Activated CD4-positive, alpha-beta T cell treated with anti-CD3 and anti-CD28 coated beads, Interleukin-2, amount 10 ng/mL, durations not matched to agents 7 days and 5 days (primary cell): Measurements from ENCODE around the gene EEA1. TPM values are rescaled to one million over a fixed set of nuclear protein-coding genes. Genes with fewer than 3 reads are reported as not detected.
A peak's percentile ranks its signal among the peaks of the same experiment; 100 is the strongest.

Experiments used
- CTCF ChIA-PET: fragments of 350-600 bp; sonication (Branson Sonifier 250); formaldehyde crosslinking; loops from one replicate; lab custom pipeline; 2021; ENCODE audit warnings: antibody characterized with exemption; lab: Charles Lee
- POLR2A ChIA-PET: fragments of 350-600 bp; sonication (Branson Sonifier 250); formaldehyde crosslinking; loops from one replicate; lab custom pipeline; 2021; ENCODE audit warnings: antibody characterized with exemption; lab: Charles Lee
- DNase-seq: peaks from one replicate; pipeline ENCODE4 v3.0.0-alpha.2; 2020
- H3K27ac Mint-ChIP-seq: one replicate; pipeline ENCODE4 v1.8.0; 2021; ENCODE audit warnings: mild to moderate bottlenecking, moderate library complexity, mixed read lengths
- H3K27me3 Mint-ChIP-seq: one replicate; pipeline ENCODE4 v1.8.0; 2021; ENCODE audit warnings: mixed read lengths
- H3K36me3 Mint-ChIP-seq: one replicate; pipeline ENCODE4 v1.8.0; 2021; ENCODE audit warnings: low read depth, mixed read lengths
- H3K4me1 Mint-ChIP-seq: one replicate; pipeline ENCODE4 v1.8.0; 2021; ENCODE audit warnings: mixed read lengths
- H3K4me3 Mint-ChIP-seq: one replicate; pipeline ENCODE4 v1.8.0; 2021; ENCODE audit warnings: mild to moderate bottlenecking, moderate library complexity, mixed read lengths
- H3K9me3 Mint-ChIP-seq: one replicate; pipeline ENCODE4 v1.8.0; 2021; ENCODE audit warnings: mixed read lengths
- total RNA-seq, 2 experiments: library from RNA; stranded (reverse); gene quantifications; one replicate each; pipeline ENCODE4 v1.2.3, GENCODE V29; 2021

Gene EEA1
- total RNA-seq, 2 experiments from 2014 or later = 17.8 to 18.0 TPM

DNA sequence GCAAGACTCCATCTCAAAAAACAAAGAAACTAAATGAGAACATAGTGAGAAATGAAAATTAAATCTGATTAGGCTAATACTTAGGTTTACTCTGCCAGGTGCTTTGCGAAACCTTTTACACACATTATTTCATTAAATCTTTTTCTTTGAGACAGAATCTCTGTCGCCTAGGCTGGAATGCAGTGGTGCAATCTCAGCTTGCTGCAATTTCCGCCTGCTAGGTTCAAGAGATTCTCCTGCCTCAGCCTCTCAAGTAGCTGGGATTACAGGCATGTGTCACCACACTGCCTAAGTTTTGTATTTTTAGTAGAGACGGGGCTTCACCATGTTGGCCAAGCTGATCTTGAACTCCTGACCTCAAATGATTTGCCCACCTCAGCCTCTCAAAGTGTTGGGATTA, 21.9 kb upstream of the EEA1 start:
- H3K27ac Mint-ChIP-seq = no peak overlapping the region
- H3K4me1 Mint-ChIP-seq = no peaks in the 10 kb centered on the region
- ChIA-PET CTCF (interaction anchor here (0.6 kb wide), 1 partner anchor 107 kb away, joined by 5 read pairs; no protein-coding TSS in a partner anchor), POLR2A (no interaction called here)
- no peaks in the 10 kb centered on the region for H3K27me3 Mint-ChIP-seq
- peaks cover 10% of the 10 kb centered on the region for H3K9me3 Mint-ChIP-seq
- no peaks in the 10 kb centered on the region for H3K36me3 Mint-ChIP-seq
- no peak for DNase-seq
- no peak overlapping the region for H3K4me3 Mint-ChIP-seq

DNA sequence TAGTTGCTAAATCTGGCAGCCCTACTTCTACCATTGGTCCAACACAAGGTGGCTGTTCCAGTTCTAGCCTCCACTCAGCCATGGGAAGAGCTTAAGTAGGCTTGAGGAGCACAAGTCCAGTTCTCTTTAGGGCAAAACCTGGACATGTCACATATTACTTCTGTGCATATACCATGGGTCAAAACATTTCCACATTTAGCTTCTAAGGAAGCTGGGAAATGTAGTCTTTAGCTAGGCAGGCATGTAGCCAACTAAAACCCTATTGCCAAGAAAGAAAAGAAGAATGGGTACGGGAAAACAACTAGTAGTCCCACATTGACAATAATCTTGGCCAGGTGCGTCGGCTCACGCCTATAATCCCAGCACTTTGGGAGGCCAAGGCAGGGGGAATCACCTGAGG, 20.9 kb upstream of the EEA1 start:
- H3K27me3 Mint-ChIP-seq = no peaks in the 10 kb centered on the region
- ChIA-PET CTCF (no interaction called here), POLR2A (no interaction called here)
- H3K36me3 Mint-ChIP-seq = no peaks in the 10 kb centered on the region
- no peak overlapping the region for H3K27ac Mint-ChIP-seq
- DNase-seq = no peak
- peaks cover 10% of the 10 kb centered on the region for H3K9me3 Mint-ChIP-seq
- no peak overlapping the region for H3K4me3 Mint-ChIP-seq
- no peaks in the 10 kb centered on the region for H3K4me1 Mint-ChIP-seq

DNA sequence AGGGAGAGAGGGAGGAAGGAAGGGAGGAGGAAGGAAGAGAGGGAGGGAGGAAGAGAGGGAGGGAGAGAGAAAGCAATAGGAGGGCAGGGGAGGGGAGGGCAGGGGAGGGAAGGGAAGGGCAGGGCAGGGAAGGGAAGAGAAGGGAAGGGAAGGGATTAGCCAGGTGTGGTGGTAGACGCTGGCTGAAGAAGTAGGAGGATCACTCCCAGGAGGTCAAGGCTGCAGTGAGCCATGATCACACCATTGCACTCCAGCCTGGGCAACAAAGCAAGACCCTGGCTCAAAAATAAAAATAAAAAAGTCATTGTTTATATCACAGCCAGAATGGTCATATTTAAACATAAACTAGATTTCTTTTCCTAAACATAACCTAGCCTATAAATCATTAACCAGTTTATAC, 20.4 kb upstream of the EEA1 start:
- Mint-ChIP-seq H3K27ac (no peak overlapping the region), H3K36me3 (no peaks in the 10 kb centered on the region), H3K4me1 (no peaks in the 10 kb centered on the region), H3K27me3 (no peaks in the 10 kb centered on the region), H3K9me3 (peaks cover 8% of the 10 kb centered on the region), H3K4me3 (no peak overlapping the region)
- POLR2A ChIA-PET = no interaction called here
- no peak for DNase-seq
- CTCF ChIA-PET = no interaction called here

DNA sequence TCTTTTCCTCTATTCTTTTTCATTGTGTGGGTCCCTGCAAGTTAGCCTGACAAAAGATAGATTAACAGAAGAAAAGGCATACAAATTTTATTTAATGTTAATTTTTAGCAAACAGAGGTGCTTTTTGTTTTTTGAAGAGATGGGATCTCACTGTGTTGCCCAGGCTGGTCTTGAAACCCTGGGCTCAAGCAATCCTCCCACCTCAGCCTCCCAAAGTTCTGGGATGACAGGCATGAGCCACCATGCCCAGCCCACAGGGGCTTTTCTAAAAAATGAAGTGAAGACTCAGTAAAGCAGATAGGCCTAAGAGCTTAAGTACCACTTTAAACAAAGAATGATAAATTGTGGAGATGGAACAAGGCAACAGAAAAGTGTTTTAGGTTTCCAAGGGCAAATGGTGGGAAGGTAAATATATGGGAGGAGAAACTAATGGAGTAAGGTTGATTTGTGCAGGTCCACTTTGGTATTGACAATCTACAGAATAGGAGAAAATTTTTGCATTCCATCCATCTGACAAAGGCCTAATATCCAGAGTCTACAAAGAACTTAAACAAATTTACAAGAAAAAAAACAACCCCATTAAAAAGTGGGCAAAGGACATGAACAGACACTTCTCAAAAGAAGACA, 18.6 kb upstream of the EEA1 start:
- DNase-seq = no peak
- Mint-ChIP-seq H3K4me1 (no peaks in the 10 kb centered on the region), H3K27ac (no peak overlapping the region), H3K36me3 (no peaks in the 10 kb centered on the region), H3K4me3 (no peak overlapping the region), H3K9me3 (no peaks in the 10 kb centered on the region), H3K27me3 (no peaks in the 10 kb centered on the region)
- ChIA-PET POLR2A (no interaction called here), CTCF (no interaction called here)

DNA sequence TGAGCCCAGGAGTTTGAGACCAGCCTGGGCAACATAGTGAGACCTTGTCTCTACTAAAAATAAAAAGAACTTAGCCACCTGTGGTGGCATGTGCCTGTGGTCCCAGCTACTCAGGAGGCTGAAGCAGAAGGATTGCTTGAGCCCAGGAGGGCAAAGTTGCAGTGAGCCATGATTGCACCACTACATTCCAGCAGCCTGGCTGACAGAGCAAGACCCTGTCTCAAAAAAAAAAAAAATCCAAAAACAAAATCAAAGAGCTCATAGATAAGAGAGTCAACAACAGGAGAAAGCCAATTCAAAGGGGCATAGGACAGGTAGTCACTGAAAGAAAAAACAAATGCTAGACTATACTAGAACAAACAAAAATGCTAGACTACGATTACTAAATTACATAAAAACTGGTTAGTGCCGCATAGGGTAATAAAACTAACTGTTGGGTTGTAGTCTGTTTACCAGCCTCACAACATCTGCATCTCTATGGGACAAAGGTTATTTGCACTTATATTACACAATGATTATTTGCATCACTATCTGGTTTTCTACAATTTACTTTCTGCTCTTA, 16.6 kb upstream of the EEA1 start:
- H3K36me3 Mint-ChIP-seq = no peaks in the 10 kb centered on the region
- H3K9me3 Mint-ChIP-seq = no peaks in the 10 kb centered on the region
- no peak for DNase-seq
- H3K4me3 Mint-ChIP-seq = no peak overlapping the region
- CTCF ChIA-PET = interaction anchor here (0.6 to 1.1 kb wide), 3 partner anchors 8 to 115 kb away, joined by 4 read pairs; no protein-coding TSS in a partner anchor
- POLR2A ChIA-PET = no interaction called here
- no peak overlapping the region for H3K27ac Mint-ChIP-seq
- H3K27me3 Mint-ChIP-seq = no peaks in the 10 kb centered on the region
- no peaks in the 10 kb centered on the region for H3K4me1 Mint-ChIP-seq

DNA sequence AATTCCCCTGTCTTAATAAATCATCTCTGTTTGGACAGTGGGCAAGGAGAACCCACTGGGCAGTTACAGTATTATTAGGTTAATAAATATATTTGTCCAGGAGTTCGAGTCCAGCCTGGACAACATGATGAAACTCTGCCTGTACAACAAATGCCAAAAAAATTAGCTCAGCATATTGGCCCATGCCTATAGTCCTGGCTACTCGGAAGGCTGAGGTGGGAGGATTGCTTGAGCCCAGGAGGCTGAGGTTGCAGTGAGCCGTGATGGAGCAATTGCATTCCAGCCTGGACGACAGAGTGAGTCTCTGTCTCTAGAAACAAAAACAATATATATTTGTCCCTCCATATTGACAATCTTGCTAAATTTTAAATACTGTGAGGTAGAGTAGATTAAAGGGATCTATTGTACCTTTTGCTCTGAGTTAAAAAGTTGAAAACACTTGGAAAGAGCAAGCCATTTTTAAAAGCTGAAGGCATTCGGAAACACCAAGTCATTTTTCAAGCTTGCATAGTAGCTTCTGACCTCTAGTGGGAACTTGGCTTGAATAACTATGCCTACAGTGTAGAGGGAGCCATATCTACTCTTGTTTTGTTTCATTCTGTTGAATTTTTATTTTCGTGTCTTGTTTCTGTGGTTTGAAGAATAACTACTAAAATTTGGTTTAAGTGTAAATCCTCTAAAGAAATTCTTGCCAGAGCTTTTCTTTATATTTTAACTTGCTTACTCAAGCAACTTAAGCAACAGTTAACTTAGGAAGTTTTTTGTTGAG, 14.6 kb upstream of the EEA1 start:
- POLR2A ChIA-PET = no interaction called here
- Mint-ChIP-seq H3K9me3 (no peaks in the 10 kb centered on the region), H3K4me3 (no peak overlapping the region), H3K27me3 (no peaks in the 10 kb centered on the region), H3K4me1 (no peaks in the 10 kb centered on the region), H3K36me3 (no peaks in the 10 kb centered on the region), H3K27ac (no peak overlapping the region)
- CTCF ChIA-PET = interaction anchor here (0.6 kb wide), 2 partner anchors 67 to 1494 kb away, joined by 4 to 7 read pairs; no protein-coding TSS in a partner anchor
- DNase-seq = no peak

DNA sequence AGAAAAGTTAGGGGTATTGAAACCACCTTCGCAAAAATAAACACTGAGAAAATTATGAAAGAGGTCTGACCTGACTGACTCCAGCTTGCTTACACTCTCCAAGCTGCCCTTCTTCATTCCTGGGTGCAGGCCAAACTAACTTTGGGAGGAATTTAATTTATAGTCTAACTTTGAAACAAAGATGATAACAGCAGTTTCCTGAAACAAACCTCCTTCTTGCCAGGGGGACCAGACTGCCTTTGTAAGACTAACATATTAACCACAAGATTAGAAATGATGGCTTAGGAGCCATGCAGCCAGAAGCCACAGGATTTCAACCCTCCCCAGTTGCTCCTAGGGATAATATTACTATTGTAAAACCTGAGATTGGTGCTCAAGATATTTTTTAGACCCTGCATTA, 13.8 kb upstream of the EEA1 start:
- ChIA-PET CTCF (interaction anchor here (0.6 kb wide), 1 partner anchor 1494 kb away, joined by 7 read pairs; no protein-coding TSS in a partner anchor), POLR2A (no interaction called here)
- H3K27ac Mint-ChIP-seq = no peak overlapping the region
- DNase-seq = no peak
- H3K4me3 Mint-ChIP-seq = no peak overlapping the region
- H3K4me1 Mint-ChIP-seq = no peaks in the 10 kb centered on the region
- H3K27me3 Mint-ChIP-seq = no peaks in the 10 kb centered on the region
- H3K36me3 Mint-ChIP-seq = no peaks in the 10 kb centered on the region
- no peaks in the 10 kb centered on the region for H3K9me3 Mint-ChIP-seq

DNA sequence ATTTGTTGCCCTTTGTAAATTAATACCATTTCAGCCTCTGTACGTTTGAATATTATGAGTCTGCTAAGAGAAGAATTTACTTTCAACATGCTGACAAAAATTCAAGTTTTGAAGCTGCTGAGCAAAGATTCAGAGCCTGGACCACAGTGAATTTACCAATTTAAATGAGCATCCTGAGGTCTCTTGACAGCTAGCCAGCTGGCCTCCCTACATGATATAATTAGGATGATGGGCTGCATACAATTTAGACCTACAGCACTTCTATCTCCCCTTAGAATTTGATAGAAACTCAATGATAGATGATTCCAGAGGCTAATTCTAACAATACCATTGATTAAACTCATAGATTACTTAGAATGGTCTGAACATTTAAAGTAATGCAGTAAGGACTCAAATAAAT, 10.0 kb upstream of the EEA1 start:
- POLR2A ChIA-PET = no interaction called here
- Mint-ChIP-seq H3K27me3 (no peaks in the 10 kb centered on the region), H3K36me3 (no peaks in the 10 kb centered on the region), H3K4me1 (no peaks in the 10 kb centered on the region), H3K4me3 (no peak overlapping the region), H3K9me3 (no peaks in the 10 kb centered on the region), H3K27ac (no peak overlapping the region)
- CTCF ChIA-PET = no interaction called here
- no peak for DNase-seq

DNA sequence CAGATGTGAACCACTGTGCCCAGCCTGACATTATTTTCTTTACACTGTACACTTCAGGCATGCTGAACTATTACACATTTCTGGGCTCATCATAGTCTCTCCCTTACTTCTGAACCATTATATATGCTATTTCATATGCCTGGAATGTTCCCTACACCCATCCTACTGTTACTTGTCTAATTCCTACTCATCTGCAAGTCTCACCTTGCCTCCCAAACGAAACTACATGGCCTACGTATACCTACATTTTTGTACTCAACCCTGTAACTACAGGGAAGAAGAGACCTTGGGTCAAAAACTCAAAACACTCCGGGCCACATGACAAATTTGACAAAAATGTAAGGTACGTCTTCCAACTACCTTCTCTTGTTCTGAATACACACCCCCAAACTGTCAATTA, 9.5 kb upstream of the EEA1 start:
- Mint-ChIP-seq H3K9me3 (no peaks in the 10 kb centered on the region), H3K27me3 (no peaks in the 10 kb centered on the region), H3K36me3 (no peaks in the 10 kb centered on the region), H3K4me3 (no peak overlapping the region), H3K27ac (no peak overlapping the region), H3K4me1 (no peaks in the 10 kb centered on the region)
- no peak for DNase-seq
- CTCF ChIA-PET = no interaction called here
- POLR2A ChIA-PET = no interaction called here

DNA sequence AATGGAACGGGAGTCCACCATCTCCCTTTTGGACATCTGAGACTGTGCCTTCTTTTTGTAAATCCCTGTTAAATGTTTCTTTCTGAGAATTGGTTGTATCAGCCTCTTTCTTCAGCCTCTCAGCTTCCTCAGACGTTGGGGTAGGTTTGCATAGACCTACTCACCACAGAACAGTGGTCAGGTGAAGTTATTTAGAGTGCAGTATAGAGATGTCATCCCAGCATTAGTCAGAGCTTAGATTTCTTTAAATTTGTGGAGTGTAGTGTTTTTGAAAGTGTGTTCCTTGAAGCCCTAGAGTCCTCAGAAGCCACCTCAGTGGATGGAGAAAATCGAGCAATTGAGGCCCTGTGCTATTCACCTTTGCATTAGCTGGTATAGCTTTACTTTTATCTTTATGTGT, 8.9 kb upstream of the EEA1 start:
- ChIA-PET CTCF (no interaction called here), POLR2A (no interaction called here)
- Mint-ChIP-seq H3K27ac (no peak overlapping the region), H3K36me3 (no peaks in the 10 kb centered on the region), H3K27me3 (no peaks in the 10 kb centered on the region), H3K4me1 (no peaks in the 10 kb centered on the region), H3K4me3 (no peak overlapping the region), H3K9me3 (no peaks in the 10 kb centered on the region)
- no peak for DNase-seq

DNA sequence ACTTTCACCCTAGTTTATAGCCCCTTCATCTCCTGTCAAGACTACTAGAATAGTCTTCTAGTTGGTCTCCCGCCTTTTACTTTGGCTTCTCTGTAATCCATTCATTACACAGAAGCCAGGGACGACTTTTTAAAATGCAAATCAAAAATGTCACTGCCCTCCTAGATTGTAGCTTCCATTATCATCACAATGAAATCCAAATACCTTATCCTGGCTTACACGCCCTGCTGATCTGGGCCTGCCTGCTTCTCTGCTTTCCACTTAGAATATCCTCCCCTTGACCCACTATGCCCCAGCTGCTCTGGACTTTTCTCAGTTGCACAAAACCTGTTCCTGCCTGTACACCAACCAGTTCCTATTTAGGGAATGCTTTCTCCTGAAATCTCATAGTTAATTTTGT, 4.5 kb upstream of the EEA1 start:
- H3K4me3 Mint-ChIP-seq = no peak overlapping the region
- H3K36me3 Mint-ChIP-seq = no peaks in the 10 kb centered on the region
- H3K9me3 Mint-ChIP-seq = no peaks in the 10 kb centered on the region
- DNase-seq = no peak
- peaks cover 7% of the 10 kb centered on the region for H3K4me1 Mint-ChIP-seq
- no peak overlapping the region for H3K27ac Mint-ChIP-seq
- POLR2A ChIA-PET = no interaction called here
- H3K27me3 Mint-ChIP-seq = no peaks in the 10 kb centered on the region
- CTCF ChIA-PET = no interaction called here

DNA sequence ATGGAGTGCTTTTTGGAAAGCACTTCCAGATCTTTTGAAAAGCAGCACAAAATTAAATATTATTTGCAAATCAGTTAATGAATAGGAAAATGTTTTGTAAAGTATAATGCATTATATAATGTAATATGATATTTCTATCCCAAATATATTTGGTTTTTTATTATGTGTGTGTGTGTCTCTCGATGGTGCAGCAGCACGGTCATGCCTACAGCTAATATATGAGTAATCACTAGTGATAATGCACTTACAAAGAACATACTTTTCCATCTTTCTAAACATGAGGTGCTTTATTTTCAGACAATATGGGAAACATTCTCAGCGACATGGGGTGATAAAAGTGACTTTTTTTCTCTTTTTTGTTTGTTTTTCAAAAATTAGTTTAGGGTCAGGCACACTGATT, 1.3 kb upstream of the EEA1 start:
- Mint-ChIP-seq H3K4me3 (peak overlapping the region; percentile 80), H3K9me3 (no peaks in the 10 kb centered on the region), H3K36me3 (peaks cover 4% of the 10 kb centered on the region), H3K27ac (peak overlapping the region; percentile 96), H3K27me3 (no peaks in the 10 kb centered on the region), H3K4me1 (peaks cover 25% of the 10 kb centered on the region)
- POLR2A ChIA-PET = interaction anchor here (1.5 kb wide), 1 partner anchor 22 kb away, joined by 4 read pairs; no protein-coding TSS in a partner anchor
- CTCF ChIA-PET = interaction anchor here (0.7 to 1.3 kb wide), 3 partner anchors 15 to 370 kb away, joined by 3 to 4 read pairs (median 3); no protein-coding TSS in a partner anchor
- DNase-seq = no peak

DNA sequence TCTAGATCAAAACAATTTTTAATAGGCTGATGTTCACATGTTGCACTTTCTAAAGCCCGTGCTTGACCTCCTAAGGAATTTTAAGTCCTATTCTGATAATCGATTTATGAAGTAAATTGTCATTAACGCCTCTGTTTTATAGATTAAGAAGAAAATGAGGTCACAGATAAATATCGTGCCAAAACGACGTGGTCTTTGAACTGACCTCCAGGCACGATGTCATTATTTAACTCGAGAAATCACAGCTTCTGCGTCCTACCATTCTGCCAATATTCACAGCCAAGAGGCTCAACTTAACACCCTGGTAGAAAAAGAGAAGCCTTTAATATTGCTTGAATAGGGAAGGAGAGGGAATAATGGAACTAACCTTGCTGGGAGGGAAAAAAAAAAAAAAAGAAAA, 888 bp upstream of the EEA1 start:
- POLR2A ChIA-PET = interaction anchor here (1.5 kb wide), 1 partner anchor 21 kb away, joined by 4 read pairs; no protein-coding TSS in a partner anchor
- no peaks in the 10 kb centered on the region for H3K27me3 Mint-ChIP-seq
- H3K36me3 Mint-ChIP-seq = peaks cover 4% of the 10 kb centered on the region
- CTCF ChIA-PET = interaction anchor here (0.6 to 1.7 kb wide), 6 partner anchors 15 to 443 kb away, joined by 3 to 4 read pairs (median 4); no protein-coding TSS in a partner anchor
- H3K27ac Mint-ChIP-seq = peak overlapping the region; percentile 96
- no peaks in the 10 kb centered on the region for H3K9me3 Mint-ChIP-seq
- H3K4me3 Mint-ChIP-seq = peak overlapping the region; percentile 80
- H3K4me1 Mint-ChIP-seq = peaks cover 29% of the 10 kb centered on the region
- no peak for DNase-seq
